Esophagus muscularis mucosa (tissue), 4 donors: ENCODE data around the gene ENTR1. TPM values are rescaled to one million over a fixed set of nuclear protein-coding genes. Genes with fewer than 3 reads are reported as not detected.

ENCODE experiments used
- DNase-seq: peaks from one replicate; pipeline ENCODE4 v3.0.0-alpha.2; 2017; ENCODE audit errors: extremely low spot score
- H3K27ac ChIP-seq, 4 donors: fragments of 200-600 bp; sonication (generic); replicated peaks in 1 of 4; 1 replicate in 3 of 4; 2 replicates in 1 of 4; pipeline ENCODE4 v1.5.1; 2016 to 2019; ENCODE audit warnings: mild to moderate bottlenecking in 1 of 4
- H3K27me3 ChIP-seq, 4 donors: fragments of 200-600 bp; sonication (generic); one replicate each; pipeline versions ENCODE4 v1.5.1 to v1.6.0; 2016 to 2019
- H3K36me3 ChIP-seq, 4 donors: fragments of 200-600 bp; sonication (generic); one replicate each; pipeline ENCODE4 v1.5.1; 2016 to 2019
- H3K4me1 ChIP-seq, 4 donors: fragments of 200-600 bp; sonication (generic); one replicate each; pipeline ENCODE4 v1.5.1; 2016 to 2019
- H3K4me3 ChIP-seq, 4 donors: fragments of 200-600 bp; sonication (generic); 1 replicate in 2 of 4; 2 replicates in 2 of 4; pipeline ENCODE4 v1.5.1; 2016 to 2019; ENCODE audit warnings: mild to moderate bottlenecking in 4 of 4, moderate library complexity in 1 of 4
- H3K9me3 ChIP-seq, 4 donors: fragments of 200-600 bp; sonication (generic); 1 replicate in 3 of 4; 2 replicates in 1 of 4; pipeline ENCODE4 v1.5.1; 2016 to 2019
- EP300 ChIP-seq: sonication (generic); formaldehyde crosslinking; IDR thresholded peaks from one replicate; pipeline ENCODE4 v1.6.1; 2017; ENCODE audit warnings: antibody characterized with exemption
- POLR2A ChIP-seq: fragments of 450-650 bp; IDR thresholded peaks from one replicate; pipeline ENCODE4 v1.6.1; 2017; ENCODE audit warnings: antibody characterized with exemption, moderate library complexity, mild to moderate bottlenecking, low read depth
- POLR2AphosphoS5 ChIP-seq, 2 donors: sonication (generic); formaldehyde crosslinking; IDR thresholded peaks; one replicate each; pipeline ENCODE4 v1.6.1; 2017; ENCODE audit warnings: antibody characterized with exemption in 2 of 2
- WGBS: methylation state at CpG from one replicate; pipeline ENCODE4 v1.1.5; 2018; 5-methylcytosine and 5-hydroxymethylcytosine counted together
- intact Hi-C: fragments of 100-400 bp; cut with DNase I; formaldehyde crosslinking; loops from one replicate; pipeline ENCODE4 v1.15.1; 2023
- total RNA-seq, 4 donors: library from RNA; depleted of rRNA; stranded (reverse); fragments of >200 nt; gene quantifications; one replicate each; pipeline versions ENCODE4 v1.1.0 to v1.2.1, GENCODE V29; 2016
- TF ChIP-seq, protein P1 (sequence below), 3 experiments: fragments of 200-600 bp in 2 of 3; fragments of 450-650 bp in 1 of 3; sonication (generic) in 2 of 3; IDR thresholded peaks; one replicate each; pipeline ENCODE4 v1.5.1; 2017 to 2019; ENCODE audit warnings: antibody characterized with exemption in 3 of 3, mild to moderate bottlenecking in 2 of 3, moderate library complexity in 1 of 3

The ENTR1 gene
- total RNA-seq, 4 donors from 2014 or later, result 26.2 to 44.8 (median 37.6) TPM

DNA sequence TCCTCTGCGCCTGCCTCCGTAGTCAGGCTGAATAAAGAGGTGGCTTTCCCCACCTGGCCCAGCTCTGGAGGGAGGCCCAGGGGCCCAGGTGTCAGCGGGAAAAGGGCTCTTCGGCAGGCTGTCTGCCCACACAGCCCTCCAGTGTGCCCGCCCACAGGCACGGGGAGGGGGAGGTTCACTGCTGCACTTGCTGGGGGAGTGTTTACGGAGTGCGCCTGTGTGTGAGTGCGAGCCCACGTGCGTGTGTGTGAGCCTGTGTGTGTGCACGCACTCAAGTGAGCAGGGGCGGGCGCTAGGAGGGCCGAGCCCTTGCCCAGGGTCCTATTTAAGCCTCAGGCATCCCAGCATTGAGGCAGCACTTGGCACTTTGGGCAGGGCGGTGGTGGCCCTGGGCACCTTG is 57.7 kb downstream of the ENTR1 start:
- no peaks in the 10 kb centered on the region for H3K9me3 ChIP-seq
- no peak for DNase-seq
- H3K4me1 ChIP-seq, result peaks cover 18 to 28% (median 21%) of the 10 kb centered on the region in 4 donors
- 77% methylated on average over 10 of the region's 16 CpGs for WGBS
- H3K27ac ChIP-seq, result no peak overlapping the region
- no peak overlapping the region for H3K4me3 ChIP-seq
- intact Hi-C loops, result no loop called here
- H3K27me3 ChIP-seq, result no peaks in the 10 kb centered on the region
- H3K36me3 ChIP-seq, result peaks cover 0 to 46% (median 36%) of the 10 kb centered on the region in 4 donors
- TF ChIP-seq POLR2A (no peak), EP300 (no peak), POLR2AphosphoS5 (IDR thresholded peaks at IDR 0.05) (no peak)
- TF ChIP-seq, protein P1, sequence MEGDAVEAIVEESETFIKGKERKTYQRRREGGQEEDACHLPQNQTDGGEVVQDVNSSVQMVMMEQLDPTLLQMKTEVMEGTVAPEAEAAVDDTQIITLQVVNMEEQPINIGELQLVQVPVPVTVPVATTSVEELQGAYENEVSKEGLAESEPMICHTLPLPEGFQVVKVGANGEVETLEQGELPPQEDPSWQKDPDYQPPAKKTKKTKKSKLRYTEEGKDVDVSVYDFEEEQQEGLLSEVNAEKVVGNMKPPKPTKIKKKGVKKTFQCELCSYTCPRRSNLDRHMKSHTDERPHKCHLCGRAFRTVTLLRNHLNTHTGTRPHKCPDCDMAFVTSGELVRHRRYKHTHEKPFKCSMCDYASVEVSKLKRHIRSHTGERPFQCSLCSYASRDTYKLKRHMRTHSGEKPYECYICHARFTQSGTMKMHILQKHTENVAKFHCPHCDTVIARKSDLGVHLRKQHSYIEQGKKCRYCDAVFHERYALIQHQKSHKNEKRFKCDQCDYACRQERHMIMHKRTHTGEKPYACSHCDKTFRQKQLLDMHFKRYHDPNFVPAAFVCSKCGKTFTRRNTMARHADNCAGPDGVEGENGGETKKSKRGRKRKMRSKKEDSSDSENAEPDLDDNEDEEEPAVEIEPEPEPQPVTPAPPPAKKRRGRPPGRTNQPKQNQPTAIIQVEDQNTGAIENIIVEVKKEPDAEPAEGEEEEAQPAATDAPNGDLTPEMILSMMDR (IDR thresholded peaks at IDR 0.05), result no peak

Other genes starting within 250 kb of the ENTR1 start
- gene LHX3, start 205.5 kb downstream of the ENTR1 start, total RNA-seq, result not detected
- 1 to 10 TPM; 5.4 to 7.6 (median 6.3) TPM for gene QSOX2, start 164.8 kb downstream of the ENTR1 start, total RNA-seq
- gene CCDC187, start 106.5 kb downstream of the ENTR1 start, total RNA-seq, result not detected
- gene GPSM1, start 83.1 kb downstream of the ENTR1 start, total RNA-seq, result 10 to 100 TPM in 3 of 4 donors, 1 to 10 TPM in 1; 8.3 to 18.5 (median 16.3) TPM
- gene DNLZ, start 46.9 kb downstream of the ENTR1 start, total RNA-seq, result 10 to 100 TPM; 29.5 to 41.3 (median 35.8) TPM
- 1 to 10 TPM; 1.2 to 4.2 (median 1.9) TPM for gene CARD9, start 36.9 kb downstream of the ENTR1 start, total RNA-seq
- 1 to 10 TPM; 3.3 to 8.4 (median 4.9) TPM for gene SNAPC4, start 10.4 kb downstream of the ENTR1 start, total RNA-seq
- gene PMPCA, start within 50 bp of the ENTR1 start, total RNA-seq, result 10 to 100 TPM; 22.8 to 43.9 (median 35.0) TPM
- gene INPP5E, start 29.2 kb upstream of the ENTR1 start, total RNA-seq, result 10 to 100 TPM in 2 of 4 donors, 1 to 10 TPM in 2; 8.4 to 17.1 (median 12.5) TPM
- gene SEC16A, start 72.4 kb upstream of the ENTR1 start, total RNA-seq, result 10 to 100 TPM; 43.2 to 62.3 (median 51.3) TPM
- 10 to 100 TPM; 48.6 to 90.6 (median 58.8) TPM for gene NOTCH1, start 135.4 kb upstream of the ENTR1 start, total RNA-seq